SU-DHL-6 (cell line): Measurements from ENCODE around the gene PRKD1.

Experiments
- CTCF ChIP-seq: fragments of 200-600 bp; sonication (generic); IDR thresholded peaks from one replicate; pipeline ENCODE4 v1.5.1; 2017; ENCODE audit warnings: antibody characterized with exemption, mild to moderate bottlenecking, low read length, moderate library complexity; ENCODE audit not compliant: insufficient read depth, poor library complexity, severe bottlenecking
- EZH2phosphoT487 ChIP-seq: fragments of 200-600 bp; sonication (generic), shearing (Covaris generic); conservative IDR thresholded peaks from 2 replicates; pipeline ENCODE4 v1.6.1; 2018; ENCODE audit warnings: mild to moderate bottlenecking, antibody characterized with exemption, low read length, moderate library complexity, mixed read lengths

GRCh38 chr14:29554335-29554734, 373.3 kb downstream of the PRKD1 start:
- TF ChIP-seq EZH2phosphoT487 (no peak), CTCF (no peak)
